Inferior parietal cortex (tissue), 1 donor: ENCODE data around the gene HOXB2.
A peak's percentile ranks its signal among the peaks of the same experiment; 100 is the strongest.

Source experiments
- DNase-seq: peaks from one replicate; pipeline ENCODE4 v3.0.0-alpha.2; 2016; ENCODE audit errors: extremely low spot score

The HOXB2 gene

DNA sequence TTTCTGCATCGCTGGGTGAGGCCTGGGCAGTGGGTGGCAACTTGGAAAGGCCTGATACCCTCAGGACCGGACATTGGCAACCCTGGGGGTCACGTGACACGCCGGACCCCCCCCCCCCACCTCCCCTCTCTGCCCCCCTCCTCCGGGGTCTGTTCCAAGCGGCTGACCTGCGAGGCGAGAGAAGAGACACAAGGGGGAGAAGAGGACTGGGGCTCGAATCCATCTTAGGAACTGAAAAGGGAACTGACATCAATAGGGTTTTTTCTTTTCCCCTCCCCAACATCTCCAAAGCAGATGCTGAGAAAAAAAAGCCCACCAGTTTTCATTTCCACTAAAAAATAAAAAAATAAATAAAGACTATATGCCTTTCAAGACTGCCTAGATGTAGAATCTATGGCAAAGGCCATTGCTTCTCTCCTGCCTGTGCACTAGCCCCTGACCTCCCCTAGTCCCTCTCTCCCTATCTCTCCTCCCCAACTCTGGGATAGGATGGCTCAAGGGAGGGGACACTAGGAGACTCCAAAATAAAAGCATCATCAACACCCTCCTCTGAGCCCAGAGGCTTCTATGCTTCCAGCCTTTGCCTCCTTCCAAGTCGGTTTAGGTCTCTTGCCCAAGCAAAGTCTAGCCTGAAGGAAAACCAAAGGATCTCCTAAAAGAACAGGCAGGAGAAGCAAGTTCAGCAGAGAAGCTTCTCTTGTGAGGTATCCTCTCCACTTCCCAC, 7.7 kb upstream of the HOXB2 start:
- DNase-seq: no peak

DNA sequence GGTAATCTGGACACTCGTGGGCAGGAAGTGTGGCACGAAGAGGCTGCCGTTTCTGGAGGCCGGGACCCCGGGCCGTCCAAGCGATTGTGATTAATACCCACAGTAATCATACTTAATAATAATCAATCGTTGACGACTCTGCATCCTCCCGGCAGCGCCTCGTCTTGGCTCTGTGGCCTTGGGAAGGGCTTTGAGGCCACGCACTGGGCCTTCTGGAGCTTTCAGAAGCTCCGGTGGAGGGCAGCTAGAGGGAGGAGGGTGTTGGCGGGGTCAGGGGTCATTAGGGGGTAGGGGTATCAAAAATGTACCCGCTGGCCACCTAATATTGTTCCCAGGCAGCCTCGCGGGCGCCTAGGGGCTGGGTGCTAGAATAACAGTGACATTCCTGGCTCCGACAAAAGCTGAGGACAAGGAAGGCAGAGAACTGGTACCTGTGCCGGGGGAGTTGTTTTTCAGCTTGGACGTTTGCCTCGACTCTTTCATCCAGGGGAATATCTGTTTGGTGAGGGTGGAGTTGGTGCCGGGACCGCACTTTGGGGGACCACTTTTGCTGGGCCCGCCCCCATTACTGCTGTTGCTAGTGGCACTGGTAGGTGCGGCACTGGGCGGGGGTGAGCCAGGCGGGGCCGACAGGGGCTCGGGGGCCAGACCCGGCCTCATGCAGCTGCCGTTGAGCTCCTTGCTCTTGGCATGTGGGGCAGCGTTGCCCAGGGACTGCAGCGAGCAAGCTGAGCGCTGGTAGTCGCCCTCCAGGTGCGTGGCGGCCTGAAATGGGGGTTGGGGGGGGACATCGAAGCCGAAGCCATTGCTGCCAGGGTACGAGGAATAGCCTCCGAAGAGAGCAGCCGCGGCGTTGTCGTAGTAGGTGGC, 6.9 kb upstream of the HOXB2 start:
- no peak for DNase-seq

DNA sequence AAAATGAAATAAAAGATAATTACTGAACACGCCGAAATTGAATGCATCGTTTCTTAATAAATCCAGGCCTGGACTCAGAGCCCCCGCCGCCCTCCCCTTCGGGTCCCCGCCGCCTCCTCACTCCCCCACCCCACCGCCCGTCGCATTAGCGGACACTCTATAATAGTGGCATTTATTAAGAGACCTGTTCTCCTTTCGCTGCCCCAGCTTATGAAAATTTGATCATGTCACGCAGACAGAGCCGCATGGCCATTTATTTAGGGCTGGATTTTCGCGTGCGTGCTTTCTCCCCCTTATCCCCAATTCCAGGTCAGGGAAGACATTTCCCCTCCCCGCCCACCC, 6.3 kb upstream of the HOXB2 start:
- no peak for DNase-seq

DNA sequence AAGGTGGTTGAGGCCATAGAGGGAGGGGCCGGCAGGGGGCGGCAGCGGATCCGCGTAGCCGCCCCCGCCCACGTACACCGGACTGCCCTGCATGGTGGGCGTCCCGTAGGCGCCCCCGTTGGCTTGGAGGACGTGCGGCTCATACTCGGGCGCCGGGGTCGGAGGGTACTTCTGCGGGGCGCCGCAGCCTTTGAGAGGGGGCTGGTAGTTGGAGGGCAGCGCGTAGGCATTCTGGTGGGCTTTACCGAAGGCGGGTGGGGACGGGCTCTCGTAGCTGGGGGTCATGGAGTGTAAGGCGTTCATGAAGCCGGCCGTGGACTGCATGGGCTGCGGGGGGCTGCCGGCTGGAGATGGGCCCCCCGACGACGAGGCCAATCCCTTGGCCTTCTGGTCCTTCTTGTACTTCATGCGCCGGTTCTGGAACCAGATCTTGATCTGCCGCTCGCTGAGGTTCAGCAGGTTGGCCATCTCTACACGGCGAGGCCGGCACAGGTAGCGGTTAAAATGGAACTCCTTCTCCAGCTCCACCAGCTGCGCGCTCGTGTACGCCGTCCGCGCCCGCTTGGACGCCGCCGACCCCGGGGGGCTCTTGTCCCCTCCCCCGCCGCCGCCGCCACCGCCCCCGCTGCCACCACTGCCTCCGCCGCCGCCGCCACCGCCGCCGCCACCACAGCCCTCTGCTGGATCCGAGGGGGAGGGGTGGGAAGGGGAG, 5.7 kb upstream of the HOXB2 start:
- DNase-seq: no peak

DNA sequence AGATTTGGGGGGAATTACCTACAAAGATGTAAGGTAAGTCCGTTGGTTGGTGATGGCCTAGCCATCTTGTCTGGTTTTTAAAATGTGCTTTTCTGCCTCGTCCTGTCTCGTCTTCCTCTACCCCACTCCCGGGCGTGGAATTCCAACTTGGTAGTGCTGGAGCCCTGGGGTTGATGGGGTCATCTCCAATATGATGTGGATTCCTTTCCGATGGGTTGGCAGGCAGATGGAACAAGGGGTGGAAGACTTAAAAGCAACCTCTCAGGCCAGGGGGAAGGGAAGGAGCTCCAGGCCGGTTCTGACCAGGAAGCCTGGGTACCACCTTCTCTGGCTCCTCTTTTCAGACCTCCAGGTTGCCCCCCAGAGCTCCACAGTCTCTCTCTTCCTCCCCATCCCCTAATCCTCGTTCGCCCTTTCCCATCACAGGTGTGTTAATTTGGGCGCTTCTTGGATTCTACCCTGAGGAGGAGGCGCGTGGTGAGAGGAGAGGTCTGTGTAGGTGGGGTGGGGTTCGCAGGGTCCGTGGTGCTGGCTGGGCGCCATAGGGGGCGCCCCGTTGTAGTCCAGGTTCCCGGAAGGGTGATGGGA, 5.1 kb upstream of the HOXB2 start:
- DNase-seq: no peak

DNA sequence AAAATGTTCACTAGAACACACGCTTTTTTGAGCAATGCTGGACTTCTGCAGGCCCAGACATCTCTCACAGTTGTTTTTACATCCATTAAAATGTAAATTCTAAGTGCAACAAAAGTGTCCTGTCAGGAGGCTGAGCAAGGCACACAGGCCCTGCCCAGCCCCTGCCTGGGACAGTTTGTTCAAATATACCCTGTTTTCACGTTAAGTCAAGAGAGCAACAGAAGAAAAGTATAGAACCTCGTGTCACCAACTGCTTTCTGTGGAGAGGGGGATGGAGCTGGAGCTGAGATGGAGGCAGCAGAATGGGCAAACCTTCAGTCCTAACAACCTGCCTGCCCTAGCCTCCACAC, 4.3 kb upstream of the HOXB2 start:
- no peak for DNase-seq

DNA sequence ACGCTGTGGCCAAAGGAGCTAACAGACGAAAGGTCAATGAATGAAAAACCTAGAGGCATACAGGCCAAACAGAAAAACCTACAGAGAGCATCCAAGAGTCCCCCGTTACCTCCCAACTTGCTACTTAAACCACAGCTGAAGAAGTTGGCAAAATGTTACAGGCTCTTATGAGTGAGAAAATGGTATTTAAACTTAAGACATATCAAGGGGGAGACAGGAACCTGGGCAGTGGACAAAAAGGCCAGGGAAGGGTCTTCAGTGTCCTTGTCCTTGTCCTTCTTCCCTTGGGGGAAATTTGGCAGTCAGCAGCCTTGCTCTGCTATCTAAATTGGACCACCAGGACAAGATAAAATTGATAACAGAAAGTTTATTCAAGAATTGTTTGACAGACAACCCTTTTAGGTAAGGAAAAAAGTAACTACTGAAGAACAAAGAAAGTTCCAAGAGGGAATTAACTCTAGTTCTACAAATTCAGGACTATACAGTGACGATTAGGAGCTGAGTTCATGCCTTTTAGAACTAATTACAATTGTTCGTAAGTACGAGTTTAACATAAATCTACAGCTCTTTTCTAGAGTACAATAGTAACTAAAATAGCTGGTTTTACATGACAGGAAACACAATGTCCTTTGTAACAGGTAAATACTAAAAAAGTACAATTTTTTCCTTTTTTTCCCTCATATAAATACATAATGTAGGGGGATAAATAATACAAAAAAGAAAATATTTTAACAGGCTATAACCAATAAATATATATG, 3.8 kb upstream of the HOXB2 start:
- no peak for DNase-seq

DNA sequence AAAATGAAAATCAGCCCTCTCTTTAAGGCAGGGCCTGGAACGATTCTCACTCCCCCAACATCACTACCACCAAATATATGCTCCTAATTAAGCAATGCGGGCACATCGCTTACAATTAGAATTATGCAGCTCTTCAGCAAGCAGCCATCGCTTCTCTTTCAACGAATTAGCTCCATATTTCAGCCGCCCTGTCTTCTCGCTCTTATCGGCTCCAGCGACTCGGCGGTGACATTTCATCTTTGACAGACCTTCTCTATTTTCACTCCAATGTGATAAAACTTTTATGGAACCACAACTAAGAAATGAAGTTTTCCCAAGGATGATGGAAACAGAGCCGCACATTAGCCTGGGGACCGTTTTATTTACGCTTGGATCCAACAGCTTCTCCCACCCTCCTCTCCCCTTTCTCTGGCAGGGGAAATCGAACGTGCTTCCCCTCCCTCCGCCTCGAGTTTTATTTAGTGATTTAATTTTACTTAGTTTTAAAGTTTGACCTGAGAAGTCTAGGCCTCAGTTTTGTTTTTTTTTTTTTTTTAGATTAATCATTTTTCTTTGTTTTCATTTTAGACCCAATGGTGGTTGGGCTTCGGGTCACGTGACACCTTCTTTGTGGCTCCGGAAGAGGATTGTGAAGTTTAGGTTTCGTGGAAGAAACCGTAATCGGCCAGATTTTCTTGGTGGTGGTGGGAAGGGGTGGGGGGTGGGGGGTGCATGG, 3.1 kb upstream of the HOXB2 start:
- no peak for DNase-seq

DNA sequence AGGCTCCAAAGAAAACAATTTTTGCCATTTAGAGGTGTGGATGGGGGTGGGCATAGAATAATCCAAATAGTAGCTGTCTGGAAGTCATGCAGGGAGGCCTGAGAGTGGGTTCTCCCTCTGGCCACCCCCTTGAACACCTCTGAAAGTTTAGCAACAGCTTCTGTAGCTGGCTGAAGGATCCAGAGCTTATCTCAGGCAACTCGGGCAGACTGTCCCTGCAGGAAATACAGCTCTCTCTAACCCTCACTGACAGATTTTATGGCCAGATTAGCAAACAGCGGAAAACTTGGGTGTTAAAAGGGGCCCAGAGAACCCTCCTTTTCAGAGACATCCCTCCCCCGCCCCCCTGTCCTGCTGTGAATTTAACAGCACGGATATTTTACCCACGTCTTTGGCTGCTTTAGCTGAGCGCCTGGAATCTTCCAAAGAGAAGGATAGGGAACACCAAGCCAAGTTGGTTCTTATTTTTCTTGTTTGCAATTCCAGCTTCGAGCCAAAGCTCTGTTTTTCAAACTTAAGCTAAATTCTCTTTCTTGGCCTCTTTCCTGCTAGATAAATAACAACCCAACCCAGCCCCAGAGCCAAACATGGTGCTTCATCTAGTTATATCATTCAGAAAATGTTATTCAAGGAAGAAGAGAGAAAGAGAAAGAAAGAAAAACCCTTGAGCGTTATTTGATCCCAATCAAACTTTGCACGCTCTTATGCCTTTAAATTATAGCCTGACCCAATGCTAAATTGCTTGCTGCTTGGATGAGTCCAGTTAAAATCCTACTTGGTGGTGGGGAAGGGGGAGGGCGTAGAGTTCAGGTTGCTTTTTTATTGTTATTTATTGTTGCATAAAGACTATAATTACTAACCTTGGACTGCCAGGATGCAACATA, 2.3 kb upstream of the HOXB2 start:
- DNase-seq: peak; percentile 9

DNA sequence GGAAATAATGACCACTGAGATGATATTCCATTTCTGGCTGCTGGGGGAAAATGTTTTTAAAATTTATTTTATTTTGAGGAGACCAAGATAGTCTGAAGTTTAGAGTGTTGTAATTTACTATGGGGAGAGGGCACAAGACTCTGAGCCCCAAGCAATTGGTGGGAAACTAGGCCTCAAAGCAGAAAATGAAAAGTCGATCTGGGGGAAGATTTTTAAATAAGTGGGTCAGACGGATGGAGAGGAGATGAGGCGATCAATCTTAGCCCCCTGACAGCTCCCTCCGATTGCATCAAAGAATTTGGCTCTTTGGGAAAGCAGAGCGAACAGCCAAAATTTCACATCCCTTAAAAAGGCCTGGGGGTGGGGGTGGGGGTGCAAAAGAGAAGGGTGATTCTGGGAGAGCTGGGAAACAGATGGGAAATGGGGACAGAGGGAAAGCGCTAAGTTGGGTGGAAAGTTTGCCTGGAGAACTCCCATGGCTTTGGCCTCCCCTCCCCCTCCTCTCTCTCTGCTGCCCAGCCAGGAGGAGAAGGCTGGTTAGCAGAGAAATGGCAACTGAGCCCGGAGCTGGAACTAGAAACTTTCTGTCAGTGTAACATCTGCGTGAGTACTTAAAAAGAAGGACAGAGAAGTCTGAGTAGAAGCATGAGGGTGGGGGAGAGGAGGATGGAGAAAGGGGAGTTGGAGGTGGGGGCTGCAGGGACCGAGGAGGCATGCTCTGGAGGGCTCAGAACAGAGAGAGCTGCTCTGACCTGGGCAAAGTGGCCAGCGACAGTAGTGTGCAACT, 1.4 kb upstream of the HOXB2 start:
- DNase-seq: no peak

DNA sequence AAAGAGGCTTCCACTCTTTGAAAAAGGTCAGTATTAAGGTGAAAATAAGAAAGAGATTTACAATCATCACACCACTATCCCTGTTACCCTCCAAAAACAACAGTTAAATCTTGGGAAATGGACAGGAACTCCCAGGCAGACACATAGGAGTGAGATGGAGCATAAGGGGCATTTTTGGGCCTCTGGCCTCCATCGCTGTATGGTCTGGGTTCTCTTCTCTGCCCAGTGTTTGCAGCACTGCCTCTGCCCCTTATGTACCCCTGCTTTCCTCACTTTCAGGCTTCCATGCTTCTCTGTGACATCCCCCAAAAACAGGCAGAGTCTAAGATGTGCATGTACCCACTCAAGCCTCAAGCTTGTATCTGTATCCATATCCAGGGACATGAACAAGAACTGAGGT, 630 bp upstream of the HOXB2 start:
- no peak for DNase-seq

DNA sequence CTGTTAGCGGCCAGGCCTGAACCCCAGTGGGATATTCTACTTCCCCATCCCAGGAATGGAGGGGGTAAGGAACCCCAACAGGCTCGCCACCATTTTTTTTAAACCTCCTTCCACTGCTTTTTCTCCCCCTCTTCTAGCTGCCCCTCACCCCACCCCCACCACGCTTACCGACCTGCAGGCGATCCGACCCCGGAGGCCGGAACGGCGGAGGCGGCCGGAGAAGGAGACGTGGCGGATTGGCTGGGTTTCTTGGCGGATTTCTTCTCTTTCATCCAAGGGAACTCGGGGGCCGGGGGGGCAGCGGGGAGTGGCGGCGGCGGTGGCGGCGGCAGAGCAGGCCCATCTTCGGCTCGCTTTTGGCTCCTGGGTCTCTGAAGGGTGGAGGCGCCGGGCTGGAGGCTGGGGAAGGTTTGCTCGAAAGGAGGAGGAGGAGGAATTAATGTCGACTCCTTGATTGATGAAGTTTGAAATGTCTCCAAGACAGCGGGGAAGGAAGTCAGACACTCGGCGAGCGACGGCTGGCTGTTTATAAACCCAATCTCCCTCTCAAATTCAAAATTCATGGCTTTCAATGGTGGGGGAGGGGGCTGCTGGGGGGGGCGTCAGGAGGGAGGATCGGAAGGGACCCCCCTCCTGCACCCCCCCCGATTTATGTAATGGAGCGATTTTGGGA, 424 bp downstream of the HOXB2 start:
- DNase-seq: no peak

DNA sequence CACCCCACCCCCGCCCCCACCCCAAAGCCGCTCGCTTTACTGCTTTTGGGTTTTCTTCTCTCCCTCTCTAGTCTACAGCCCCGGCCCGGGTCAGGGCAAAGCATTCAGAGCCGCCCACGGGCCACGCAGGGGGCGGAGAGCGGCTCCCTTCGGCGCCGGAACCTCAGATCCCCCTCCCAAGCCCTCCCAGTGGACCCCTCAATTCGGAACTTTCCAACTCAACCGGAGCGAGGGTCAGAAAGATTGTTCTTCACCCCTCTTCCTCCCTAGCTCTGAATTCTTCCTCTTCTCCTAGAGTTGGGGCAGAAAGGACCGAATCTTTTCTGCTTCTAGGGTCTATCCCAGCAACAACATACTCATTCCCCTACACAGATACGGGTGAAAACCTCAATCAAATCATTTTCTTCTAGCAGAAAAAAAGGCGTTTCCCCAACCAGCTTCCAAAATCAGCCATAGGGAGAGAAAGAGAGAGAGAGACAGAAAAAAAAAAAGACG, 1.0 kb downstream of the HOXB2 start:
- no peak for DNase-seq

DNA sequence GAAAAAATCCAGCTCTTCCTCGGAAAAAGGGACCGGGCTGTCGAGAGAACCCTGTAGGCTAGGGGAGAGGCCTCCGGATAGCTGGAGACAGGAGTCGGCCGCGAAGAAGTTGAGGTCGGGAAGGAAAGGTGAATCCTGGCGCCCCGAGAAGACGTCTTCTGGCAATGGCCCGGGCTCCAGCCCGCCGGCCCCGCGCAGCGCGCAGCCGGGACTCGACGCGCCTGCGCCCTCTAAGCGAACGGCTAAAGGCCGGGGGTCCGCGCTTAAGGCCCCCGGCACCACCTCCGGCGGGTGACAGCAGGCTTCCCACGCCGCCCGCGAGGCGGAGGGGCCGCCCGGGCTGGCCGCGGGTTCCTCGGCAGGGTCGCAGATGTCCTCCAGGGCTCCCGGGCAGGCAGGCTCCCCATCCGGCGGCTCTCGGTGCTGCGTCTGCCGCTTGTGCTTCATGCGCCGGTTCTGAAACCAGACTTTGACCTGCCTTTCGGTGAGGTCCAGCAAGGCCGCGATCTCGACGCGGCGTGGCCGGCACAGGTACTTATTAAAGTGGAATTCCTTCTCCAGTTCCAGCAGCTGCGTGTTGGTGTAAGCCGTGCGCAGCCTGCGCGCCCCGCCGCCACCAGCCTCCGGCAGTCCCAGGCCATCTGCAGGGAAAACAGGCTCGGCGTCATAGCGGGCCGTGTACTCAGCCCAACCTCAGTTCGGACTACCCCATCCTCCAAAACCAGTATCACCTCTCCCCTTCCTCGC, 1.6 kb downstream of the HOXB2 start:
- no peak for DNase-seq

DNA sequence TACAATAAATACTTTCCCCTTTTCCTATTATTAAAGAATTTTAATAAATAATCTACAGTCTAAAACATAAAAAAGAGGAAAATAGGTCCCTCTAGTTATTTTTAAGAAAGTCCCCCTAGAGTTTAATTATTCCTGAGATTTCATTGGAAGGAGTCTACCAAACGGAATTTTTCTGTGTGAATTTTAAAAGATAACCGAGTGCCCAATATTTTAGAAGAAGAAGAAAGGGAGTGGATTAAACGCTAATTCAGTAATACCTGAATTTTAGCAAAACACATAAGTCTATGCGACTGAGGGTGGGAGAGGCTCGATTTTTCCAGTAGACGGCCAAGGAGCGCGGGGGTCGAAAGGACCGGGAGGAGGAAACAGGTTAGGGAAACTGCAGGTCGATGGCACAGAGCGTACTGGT, 2.2 kb downstream of the HOXB2 start:
- no peak for DNase-seq

DNA sequence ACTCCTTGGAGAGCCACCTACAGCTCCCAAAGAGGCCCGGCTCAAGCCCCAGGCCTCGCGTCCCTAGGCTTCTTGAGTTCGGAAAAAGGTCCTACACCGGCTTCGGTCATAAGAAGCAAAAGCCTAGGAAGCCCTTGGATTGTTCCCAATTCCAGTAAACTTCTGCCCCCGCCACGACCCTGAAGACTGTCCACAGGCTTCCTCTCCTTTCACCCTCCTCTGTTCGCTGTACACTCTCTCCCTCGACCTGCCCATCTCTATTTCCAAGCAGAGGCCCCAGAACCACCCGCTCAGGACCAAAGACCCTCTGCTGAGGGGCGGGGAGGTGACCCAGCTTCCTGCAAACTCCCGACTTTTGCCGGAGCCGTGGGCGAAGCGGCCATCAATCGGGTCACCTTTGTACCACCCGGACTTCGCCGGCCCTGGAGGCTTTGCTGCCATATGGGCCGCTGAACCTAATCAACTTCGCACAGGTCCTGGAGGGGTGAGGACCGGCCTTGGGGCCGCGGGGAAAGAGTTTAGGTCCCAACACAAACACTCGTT, 2.7 kb downstream of the HOXB2 start:
- no peak for DNase-seq

DNA sequence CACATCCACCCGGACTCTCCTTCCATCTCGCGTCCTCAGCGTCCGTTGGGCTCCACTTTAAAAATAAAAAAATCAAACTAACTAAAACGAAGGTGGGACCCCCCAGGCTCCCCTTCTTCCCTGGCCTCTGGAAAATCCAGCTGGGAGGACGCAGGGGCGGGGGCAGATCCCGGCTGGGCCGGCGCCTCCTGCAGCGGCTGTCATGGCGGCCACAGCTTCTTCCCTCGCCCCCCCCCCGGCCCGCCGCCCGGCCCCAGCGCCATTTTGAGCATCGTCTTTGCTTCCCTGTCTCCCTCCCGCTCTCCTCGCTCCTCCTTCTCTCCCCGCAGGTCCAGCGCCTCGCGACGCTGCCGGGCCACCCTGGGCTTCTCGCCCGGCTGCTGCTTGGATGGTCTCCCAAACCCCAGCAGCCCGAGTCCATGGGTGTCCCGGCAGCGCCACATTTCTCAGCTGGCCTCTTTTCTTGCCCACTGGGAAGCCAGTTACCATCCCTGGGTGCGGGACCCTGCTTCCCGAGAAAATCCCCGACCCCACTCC, 3.3 kb downstream of the HOXB2 start:
- no peak for DNase-seq
